Erythroblast (primary cell): ENCODE data around the gene MCM9.

Source experiments
- GATA1 ChIP-seq: IDR thresholded peaks from 2 replicates; pipeline ENCODE4 v1.6.1; 2011; ENCODE audit warnings: low read depth, mild to moderate bottlenecking, control low read depth, low read length, moderate library complexity
- POLR2A ChIP-seq: IDR thresholded peaks from 2 replicates; pipeline ENCODE4 v1.6.1; 2011; ENCODE audit warnings: mild to moderate bottlenecking, low read length

GRCh38 chr6:118791499-118791898 lies 143.5 kb downstream of the MCM9 start:
- TF ChIP-seq POLR2A (no peak), GATA1 (no peak)
